Right lobe of liver (tissue), 4 donors: ENCODE data around the gene ETF1.

Experiments
- POLR2A ChIP-seq: fragments of 450-650 bp; IDR thresholded peaks from one replicate; pipeline ENCODE4 v1.6.1; 2017; ENCODE audit warnings: antibody characterized with exemption, mild to moderate bottlenecking
- TF ChIP-seq, protein P1 (sequence below), 4 donors: fragments of 200-600 bp in 3 of 4; fragments of 450-650 bp in 1 of 4; IDR thresholded peaks; one replicate each; pipeline versions ENCODE4 v1.5.1 to v1.8.0; 2016 to 2022; ENCODE audit warnings: antibody characterized with exemption in 4 of 4, mild to moderate bottlenecking in 2 of 4
- donor health status: DM: no; HTN: no; CAD: no.
- donor health status: DM: no; HTN: no; CAD: no.
- donor health status: DM: no; HTN: yes; CAD: no.

DNA sequence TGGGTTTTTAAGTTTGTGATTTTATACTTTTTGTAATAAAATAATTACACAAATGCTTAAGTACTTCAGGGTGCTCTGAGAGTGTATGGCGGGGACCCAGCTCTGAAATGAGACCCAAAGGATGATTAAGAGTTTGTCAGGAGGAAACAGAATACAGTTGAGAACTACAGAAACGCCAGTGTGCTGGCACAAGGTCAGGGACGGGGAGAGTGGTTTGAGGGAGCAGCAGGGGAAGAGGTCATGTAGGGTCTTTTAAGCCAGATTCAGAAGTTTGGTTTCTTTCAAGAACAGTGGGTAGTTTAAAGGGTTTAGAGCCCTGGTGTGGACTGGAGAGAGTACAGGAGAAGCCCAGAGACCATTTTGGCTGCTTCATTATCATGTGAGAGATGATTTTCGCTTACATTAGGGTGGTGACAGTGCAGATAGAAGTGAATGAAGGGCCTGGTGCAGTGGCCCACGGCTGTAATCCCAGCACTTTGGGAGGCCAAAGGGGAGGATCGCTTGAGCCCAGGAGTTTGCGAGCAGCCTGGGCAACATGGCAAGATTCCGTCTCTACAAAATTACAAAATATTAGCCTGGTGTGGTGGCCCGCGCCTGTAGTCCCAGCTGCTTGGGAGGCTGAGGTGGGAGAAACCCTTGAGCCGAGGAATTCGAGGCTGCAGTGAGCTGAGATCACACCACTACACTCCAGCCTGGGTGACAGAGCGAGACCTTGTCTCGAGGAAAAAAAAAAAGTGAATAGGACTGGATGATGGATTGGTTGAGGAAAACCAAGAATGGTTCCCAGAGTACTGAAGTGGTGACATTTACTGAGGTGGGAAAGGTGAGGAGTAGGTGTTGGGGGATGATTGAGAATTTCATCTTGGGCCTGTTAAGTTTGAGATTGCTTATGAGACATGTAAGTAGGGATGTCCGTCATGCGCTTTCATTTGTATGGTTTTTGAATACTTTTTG, 1.4 kb upstream of the ETF1 start:
- TF ChIP-seq, protein P1, sequence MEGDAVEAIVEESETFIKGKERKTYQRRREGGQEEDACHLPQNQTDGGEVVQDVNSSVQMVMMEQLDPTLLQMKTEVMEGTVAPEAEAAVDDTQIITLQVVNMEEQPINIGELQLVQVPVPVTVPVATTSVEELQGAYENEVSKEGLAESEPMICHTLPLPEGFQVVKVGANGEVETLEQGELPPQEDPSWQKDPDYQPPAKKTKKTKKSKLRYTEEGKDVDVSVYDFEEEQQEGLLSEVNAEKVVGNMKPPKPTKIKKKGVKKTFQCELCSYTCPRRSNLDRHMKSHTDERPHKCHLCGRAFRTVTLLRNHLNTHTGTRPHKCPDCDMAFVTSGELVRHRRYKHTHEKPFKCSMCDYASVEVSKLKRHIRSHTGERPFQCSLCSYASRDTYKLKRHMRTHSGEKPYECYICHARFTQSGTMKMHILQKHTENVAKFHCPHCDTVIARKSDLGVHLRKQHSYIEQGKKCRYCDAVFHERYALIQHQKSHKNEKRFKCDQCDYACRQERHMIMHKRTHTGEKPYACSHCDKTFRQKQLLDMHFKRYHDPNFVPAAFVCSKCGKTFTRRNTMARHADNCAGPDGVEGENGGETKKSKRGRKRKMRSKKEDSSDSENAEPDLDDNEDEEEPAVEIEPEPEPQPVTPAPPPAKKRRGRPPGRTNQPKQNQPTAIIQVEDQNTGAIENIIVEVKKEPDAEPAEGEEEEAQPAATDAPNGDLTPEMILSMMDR (IDR thresholded peaks at IDR 0.05), result no peak
- no peak for TF ChIP-seq POLR2A
